ENCODE results near the gene SLC6A5.
"Not testable (repeated sequence)": the region's sequence is repeated elsewhere in the genome, so short reads cannot be mapped to it uniquely, and the experiment has no call there.

Gene SLC6A5

DNA sequence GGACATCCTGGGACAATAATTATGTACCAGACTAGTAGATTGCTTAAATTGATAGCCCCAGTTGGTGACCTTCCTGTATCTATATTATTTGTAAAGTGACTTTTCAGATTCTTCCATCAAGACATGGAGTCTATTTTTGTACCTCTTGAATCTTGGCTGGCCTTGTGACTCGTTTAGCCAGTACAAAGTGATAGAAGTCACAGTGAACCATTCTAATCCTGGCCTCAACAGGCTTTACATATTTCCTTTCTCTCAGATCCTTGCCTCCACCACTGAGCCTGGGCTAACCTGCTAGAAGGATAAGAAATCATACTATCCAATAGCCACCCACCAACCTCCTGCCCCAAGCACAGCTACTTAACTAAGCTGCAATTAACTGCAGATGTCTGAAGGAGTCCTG is 37.5 kb upstream of the SLC6A5 start:
- TF ChIP-seq, protein P1, sequence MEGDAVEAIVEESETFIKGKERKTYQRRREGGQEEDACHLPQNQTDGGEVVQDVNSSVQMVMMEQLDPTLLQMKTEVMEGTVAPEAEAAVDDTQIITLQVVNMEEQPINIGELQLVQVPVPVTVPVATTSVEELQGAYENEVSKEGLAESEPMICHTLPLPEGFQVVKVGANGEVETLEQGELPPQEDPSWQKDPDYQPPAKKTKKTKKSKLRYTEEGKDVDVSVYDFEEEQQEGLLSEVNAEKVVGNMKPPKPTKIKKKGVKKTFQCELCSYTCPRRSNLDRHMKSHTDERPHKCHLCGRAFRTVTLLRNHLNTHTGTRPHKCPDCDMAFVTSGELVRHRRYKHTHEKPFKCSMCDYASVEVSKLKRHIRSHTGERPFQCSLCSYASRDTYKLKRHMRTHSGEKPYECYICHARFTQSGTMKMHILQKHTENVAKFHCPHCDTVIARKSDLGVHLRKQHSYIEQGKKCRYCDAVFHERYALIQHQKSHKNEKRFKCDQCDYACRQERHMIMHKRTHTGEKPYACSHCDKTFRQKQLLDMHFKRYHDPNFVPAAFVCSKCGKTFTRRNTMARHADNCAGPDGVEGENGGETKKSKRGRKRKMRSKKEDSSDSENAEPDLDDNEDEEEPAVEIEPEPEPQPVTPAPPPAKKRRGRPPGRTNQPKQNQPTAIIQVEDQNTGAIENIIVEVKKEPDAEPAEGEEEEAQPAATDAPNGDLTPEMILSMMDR (IDR thresholded peaks at IDR 0.05; ENCODE audit: insufficient read depth, low read length, missing control alignments): no peak
- POLR2A ChIA-PET: no interaction called here

GRCh38 chr11:20563866-20564265 is 35.5 kb upstream of the SLC6A5 start:
- ChIA-PET CTCF (interaction anchor here (1.7 kb wide), 1 partner anchor 46 kb away, joined by 4 read pairs; no protein-coding TSS in a partner anchor), POLR2A (no interaction called here)
- H3K4me3 ChIP-seq (ENCODE audit: low read depth, low read length): no peak overlapping the region
- TF ChIP-seq, protein P1 (IDR thresholded peaks at IDR 0.05; ENCODE audit: insufficient read depth, low read length, missing control alignments): no peak
- DNase-seq (ENCODE audit: low read depth, low spot score): no peak

More for the DNA sequence above, 37.5 kb upstream of the SLC6A5 start:
- DNase-seq (ENCODE audit: low read depth, low spot score): no peak
- CTCF ChIA-PET: no interaction called here
- no peak overlapping the region for H3K4me3 ChIP-seq (ENCODE audit: low read depth, low read length)

DNA sequence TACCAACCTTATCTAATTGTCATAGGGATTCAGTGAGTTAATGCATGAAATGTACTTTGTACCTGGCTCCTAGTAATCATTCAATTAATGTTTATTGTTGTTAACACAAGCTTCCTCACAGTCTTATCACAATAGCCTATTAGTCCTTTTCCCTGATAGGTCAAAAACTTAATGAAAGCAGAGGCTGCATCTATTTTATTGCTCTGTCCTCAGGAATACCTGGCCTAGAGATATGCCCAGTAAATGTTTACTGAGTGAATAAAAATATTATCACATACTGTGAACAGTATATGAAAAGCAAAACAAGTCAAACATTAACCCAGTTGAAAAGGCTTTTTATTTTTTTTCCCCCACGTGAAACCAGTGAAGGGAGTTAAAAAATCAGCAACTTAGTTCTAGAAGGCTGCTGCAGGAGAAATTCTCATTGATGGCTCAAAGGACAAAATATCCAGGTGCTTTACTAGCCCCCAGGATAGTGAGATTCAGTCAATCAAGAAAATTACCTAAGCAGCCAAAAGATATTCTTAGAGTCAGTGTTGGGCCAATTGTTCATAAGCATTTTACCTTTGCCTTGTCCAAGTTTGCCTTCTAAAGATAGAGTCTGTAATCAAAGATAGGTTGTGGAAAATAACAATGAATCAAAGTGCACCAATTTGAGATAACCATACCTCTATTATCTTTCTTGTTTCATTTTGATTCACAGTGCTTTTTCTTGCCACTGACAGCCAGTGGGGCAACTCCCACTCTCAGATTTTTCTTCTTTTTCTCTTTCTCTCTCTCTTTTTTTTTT is 34.4 kb upstream of the SLC6A5 start:
- no peak for DNase-seq (ENCODE audit: low read depth, low spot score)
- TF ChIP-seq, protein P1 (IDR thresholded peaks at IDR 0.05; ENCODE audit: insufficient read depth, low read length, missing control alignments): no peak
- ChIA-PET POLR2A (no interaction called here), CTCF (interaction anchor here (1.7 kb wide), 1 partner anchor 45 kb away, joined by 4 read pairs; no protein-coding TSS in a partner anchor)
- H3K4me3 ChIP-seq (ENCODE audit: low read depth, low read length): no peak overlapping the region

GRCh38 chr11:20566115-20566514 is 33.3 kb upstream of the SLC6A5 start:
- H3K4me3 ChIP-seq (ENCODE audit: low read depth, low read length); DNase-seq (ENCODE audit: low read depth, low spot score); CTCF ChIA-PET; POLR2A ChIA-PET: not testable (repeated sequence)

DNA sequence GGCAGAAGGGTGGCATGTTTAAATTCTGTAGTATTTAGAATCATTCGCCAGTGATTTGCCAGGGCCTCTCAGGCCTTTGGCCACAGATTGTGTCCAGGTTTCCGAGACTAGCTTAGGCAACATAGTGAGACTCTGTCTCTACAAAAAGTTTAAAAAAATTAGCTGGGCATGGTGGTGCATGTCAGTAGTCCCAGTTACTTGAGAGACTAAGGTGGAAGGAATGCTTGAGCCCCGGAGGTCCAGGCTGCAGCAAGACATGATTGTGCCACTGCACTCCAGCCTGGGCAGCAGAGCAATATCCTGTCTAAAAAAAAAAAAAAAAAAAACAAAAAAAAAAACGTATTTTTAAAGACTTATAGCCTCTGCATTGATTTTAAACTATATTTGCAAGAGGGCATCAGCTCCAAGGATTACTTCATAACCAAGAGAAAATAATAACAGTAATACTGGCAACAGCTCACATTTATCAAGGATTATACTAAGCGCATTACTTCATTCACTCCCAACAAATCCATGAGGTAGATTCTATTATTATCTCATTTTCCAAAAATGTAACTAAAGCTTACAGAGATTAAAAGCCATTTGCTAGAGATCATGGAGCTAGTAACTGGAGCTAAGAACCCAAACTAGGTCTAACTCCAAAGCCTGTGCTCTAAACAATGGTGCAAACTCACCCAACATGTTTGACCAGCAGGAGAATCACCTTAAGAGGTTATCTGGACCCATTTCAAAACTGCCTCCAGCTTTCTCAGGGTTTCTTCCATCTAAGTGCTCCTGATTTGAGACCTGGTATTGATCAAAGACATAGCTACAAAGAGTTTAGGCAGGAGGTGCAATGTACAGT is 32.6 kb upstream of the SLC6A5 start:
- DNase-seq (ENCODE audit: low read depth, low spot score): no peak
- TF ChIP-seq, protein P1 (IDR thresholded peaks at IDR 0.05; ENCODE audit: insufficient read depth, low read length, missing control alignments): no peak
- ChIA-PET CTCF (no interaction called here), POLR2A (no interaction called here)
- no peak overlapping the region for H3K4me3 ChIP-seq (ENCODE audit: low read depth, low read length)

GRCh38 chr11:20579725-20580124 is 19.7 kb upstream of the SLC6A5 start:
- DNase-seq (ENCODE audit: low read depth, low spot score); CTCF ChIA-PET; POLR2A ChIA-PET: not testable (repeated sequence)

DNA sequence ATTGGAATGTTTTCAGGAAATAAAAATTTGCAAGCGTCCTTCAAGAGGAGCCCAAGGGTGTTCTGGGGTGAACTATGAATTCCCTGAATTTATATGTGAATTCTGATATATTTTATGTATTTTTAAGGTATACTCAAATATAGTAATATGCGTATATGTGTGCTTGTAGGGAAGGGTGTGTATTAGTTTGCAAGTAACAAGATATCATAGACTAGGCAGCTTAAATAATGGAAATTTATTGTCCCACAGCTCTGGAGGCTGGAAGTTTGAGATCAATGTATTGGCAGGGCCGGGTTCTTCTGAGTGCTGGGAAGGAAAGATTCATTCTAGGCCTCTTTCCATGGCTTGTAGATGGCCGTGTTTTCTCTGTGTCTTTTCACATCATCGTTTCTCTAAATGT is 16.2 kb upstream of the SLC6A5 start:
- H3K4me3 ChIP-seq (ENCODE audit: low read depth, low read length): no peak overlapping the region
- DNase-seq (ENCODE audit: low read depth, low spot score): no peak
- ChIA-PET CTCF (no interaction called here), POLR2A (no interaction called here)
- TF ChIP-seq, protein P1 (IDR thresholded peaks at IDR 0.05; ENCODE audit: insufficient read depth, low read length, missing control alignments): no peak

More at GRCh38 chr11:20579725-20580124, 19.7 kb upstream of the SLC6A5 start:
- not testable (repeated sequence) for H3K4me3 ChIP-seq (ENCODE audit: low read depth, low read length)
